GM21390 (cell line): ENCODE data around the gene JAZF1.

Source experiments
- ATAC-seq: cut with Tn5 transposase; IDR thresholded peaks from one replicate; pipeline ENCODE4 v1.9.1; 2021; ENCODE audit not compliant: unreplicated experiment

The JAZF1 gene

GRCh38 chr7:27795977-27796376 is 384.6 kb downstream of the JAZF1 start:
- ATAC-seq = no peak

- ATAC-seq = no peak
Observed at GRCh38 chr7:27793780-27794179, 386.8 kb downstream of the JAZF1 start.

- ATAC-seq = no peak
Observed at GRCh38 chr7:27788437-27788836, 392.2 kb downstream of the JAZF1 start.

- no peak for ATAC-seq
Observed at GRCh38 chr7:27784399-27785053, 396.1 kb downstream of the JAZF1 start.

- no peak for ATAC-seq
Observed at GRCh38 chr7:27782849-27783248, 397.7 kb downstream of the JAZF1 start.

- ATAC-seq = no peak
Observed at GRCh38 chr7:27781188-27781587, 399.4 kb downstream of the JAZF1 start.
